ENCODE measurements around the gene SLC39A11. TPM values are rescaled to one million over a fixed set of nuclear protein-coding genes. Genes with fewer than 3 reads are reported as not detected.
A peak's percentile ranks its signal among the peaks of the same experiment; 100 is the strongest.
"Not testable (repeated sequence)": the region's sequence is repeated elsewhere in the genome, so short reads cannot be mapped to it uniquely, and the experiment has no call there.

The SLC39A11 gene
- 46.1 TPM for total RNA-seq

GRCh38 chr17:73092523-73093135, at the start of gene SLC39A11:
TSS of gene SLC39A11 (minus strand) at chr17:73092688. CDS start at chr17:73088764, 3,924 bp downstream.
- ATAC-seq (peak; percentile 92), DNase-seq (ENCODE audit: low spot score) (peak; percentile 94)

- DNase-seq (ENCODE audit: low spot score) = no peak
- no peak for ATAC-seq
Measured at GRCh38 chr17:73141411-73141810, 48.9 kb upstream of the SLC39A11 start.

GRCh38 chr17:73140566-73140965, 48.1 kb upstream of the SLC39A11 start:
- DNase-seq (ENCODE audit: low spot score) (no peak), ATAC-seq (no peak)

- no peak for DNase-seq (ENCODE audit: low spot score)
- no peak for ATAC-seq
Measured at GRCh38 chr17:73139296-73139695, 46.8 kb upstream of the SLC39A11 start.

- ATAC-seq (no peak), DNase-seq (ENCODE audit: low spot score) (no peak)
Measured at GRCh38 chr17:73138541-73139138, 46.2 kb upstream of the SLC39A11 start.

GRCh38 chr17:73137376-73137775, 44.9 kb upstream of the SLC39A11 start:
- no peak for ATAC-seq
- no peak for DNase-seq (ENCODE audit: low spot score)

GRCh38 chr17:73135766-73136165, 43.3 kb upstream of the SLC39A11 start:
- DNase-seq (ENCODE audit: low spot score) = no peak
- no peak for ATAC-seq

- no peak for ATAC-seq
- no peak for DNase-seq (ENCODE audit: low spot score)
Measured at GRCh38 chr17:73133911-73134649, 41.6 kb upstream of the SLC39A11 start.

GRCh38 chr17:73132085-73132492, 39.6 kb upstream of the SLC39A11 start:
- no peak for DNase-seq (ENCODE audit: low spot score)
- no peak for ATAC-seq

GRCh38 chr17:73131439-73131838, 39.0 kb upstream of the SLC39A11 start:
- ATAC-seq; DNase-seq (ENCODE audit: low spot score): not testable (repeated sequence)

GRCh38 chr17:73130977-73131376, 38.5 kb upstream of the SLC39A11 start:
- no peak for DNase-seq (ENCODE audit: low spot score)
- ATAC-seq = no peak

GRCh38 chr17:73128496-73128895, 36.0 kb upstream of the SLC39A11 start:
- DNase-seq (ENCODE audit: low spot score) (no peak), ATAC-seq (no peak)

- ATAC-seq (no peak), DNase-seq (ENCODE audit: low spot score) (no peak)
Measured at GRCh38 chr17:73126716-73127473, 34.4 kb upstream of the SLC39A11 start.

GRCh38 chr17:73123606-73124320, 31.3 kb upstream of the SLC39A11 start:
- ATAC-seq (no peak), DNase-seq (ENCODE audit: low spot score) (no peak)

- ATAC-seq = no peak
- no peak for DNase-seq (ENCODE audit: low spot score)
Measured at GRCh38 chr17:73122953-73123605, 30.6 kb upstream of the SLC39A11 start.

GRCh38 chr17:73121506-73121905, 29.0 kb upstream of the SLC39A11 start:
- ATAC-seq (no peak), DNase-seq (ENCODE audit: low spot score) (no peak)

- DNase-seq (ENCODE audit: low spot score) (no peak), ATAC-seq (no peak)
Measured at GRCh38 chr17:73119631-73120030, 27.1 kb upstream of the SLC39A11 start.

- no peak for DNase-seq (ENCODE audit: low spot score)
- ATAC-seq = no peak
Measured at GRCh38 chr17:73118951-73119391, 26.5 kb upstream of the SLC39A11 start.

- DNase-seq (ENCODE audit: low spot score) = no peak
- no peak for ATAC-seq
Measured at GRCh38 chr17:73118139-73118538, 25.7 kb upstream of the SLC39A11 start.

GRCh38 chr17:73112246-73112645, 19.8 kb upstream of the SLC39A11 start:
- ATAC-seq (no peak), DNase-seq (ENCODE audit: low spot score) (no peak)

All from left lobe of liver (tissue), 2 donors.